Endodermal cell (in vitro differentiated cells): ENCODE results near the gene SLX4. TPM values are rescaled to one million over a fixed set of nuclear protein-coding genes. Genes with fewer than 3 reads are reported as not detected.

Experiments used
- DNase-seq: peaks from one replicate; pipeline ENCODE4 v3.0.0-alpha.2; 2017
- H3K27ac ChIP-seq: 2 replicates; pipeline ENCODE4 v1.5.1; 2013; ENCODE audit warnings: mild to moderate bottlenecking, low read depth, low read length, moderate library complexity
- H3K27me3 ChIP-seq: 2 replicates; pipeline ENCODE4 v1.6.1; 2013; ENCODE audit warnings: mild to moderate bottlenecking, low read length, moderate library complexity; ENCODE audit not compliant: insufficient read depth, control insufficient read depth, poor library complexity, severe bottlenecking
- H3K36me3 ChIP-seq: 2 replicates; pipeline ENCODE4 v1.7.0; 2013; ENCODE audit warnings: mild to moderate bottlenecking, low read length, moderate library complexity; ENCODE audit not compliant: control insufficient read depth, insufficient read depth
- H3K4me1 ChIP-seq: one replicate; pipeline ENCODE4 v1.7.0; 2013; ENCODE audit warnings: low read length; ENCODE audit not compliant: control insufficient read depth, insufficient read depth
- H3K4me3 ChIP-seq: 2 replicates; pipeline ENCODE4 v1.5.1; 2013; ENCODE audit warnings: mild to moderate bottlenecking, low read length, moderate library complexity
- H3K9ac ChIP-seq: 2 replicates; pipeline ENCODE4 v1.6.1; 2013; ENCODE audit warnings: mild to moderate bottlenecking, low read length, moderate library complexity; ENCODE audit not compliant: poor library complexity, severe bottlenecking; ENCODE audit errors: extremely low read depth
- H3K9me3 ChIP-seq: 2 replicates; pipeline ENCODE4 v1.6.1; 2013; ENCODE audit warnings: mild to moderate bottlenecking, low read length, moderate library complexity; ENCODE audit not compliant: control insufficient read depth
- H3K27ac Mint-ChIP-seq: 2 replicates; pipeline ENCODE4 v1.8.0; 2020; ENCODE audit warnings: mixed read lengths
- H3K27me3 Mint-ChIP-seq: 2 replicates; pipeline ENCODE4 v1.8.0; 2021; ENCODE audit warnings: mild to moderate bottlenecking, mixed read lengths; ENCODE audit not compliant: insufficient read depth
- H3K36me3 Mint-ChIP-seq: 2 replicates; pipeline ENCODE4 v1.8.0; 2020; ENCODE audit warnings: low read depth, mixed read lengths
- H3K4me1 Mint-ChIP-seq: 2 replicates; pipeline ENCODE4 v1.8.0; 2020; ENCODE audit warnings: mixed read lengths
- H3K4me3 Mint-ChIP-seq: 2 replicates; pipeline ENCODE4 v1.8.0; 2020; ENCODE audit warnings: mild to moderate bottlenecking, moderate library complexity, mixed read lengths
- H3K9me3 Mint-ChIP-seq: 2 replicates; pipeline ENCODE4 v1.8.0; 2020; ENCODE audit warnings: mild to moderate bottlenecking, mixed read lengths
- WGBS, 2 experiments: methylation state at CpG; one replicate each; pipeline versions ENCODE4 v1.1.5 to v1.1.7; 2013; ENCODE audit warnings: missing lambda C conversion rate in 2 of 2, mixed read lengths in 1 of 2; ENCODE audit not compliant: insufficient coverage in 1 of 2, insufficient read length in 1 of 2; 5-methylcytosine and 5-hydroxymethylcytosine counted together
- long read RNA-seq, 4 experiments: library from polyadenylated mRNA in 2 of 4; library from RNA in 1 of 4; library from capped mRNA in 1 of 4; stranded (forward) in 3 of 4; unstranded in 1 of 4; transcript quantifications; one replicate each; pipeline ENCODE4 v2.0.0, GENCODE V29; 2020 to 2021; ENCODE audit warnings: inconsistent platforms in 1 of 4
- polyA plus RNA-seq, 2 experiments: library from polyadenylated mRNA; stranded (reverse); fragments of 50-300 nt; gene quantifications; one replicate each; pipeline ENCODE4 v1.2.3, GENCODE V29; 2013
- total RNA-seq, 2 donors: library from RNA; stranded (reverse); fragmentation: NEBNext Ultra II Directional in 1 of 2; extraction: Animal tissue kit (Norgen Biotek cat#: 25700) in 1 of 2; gene quantifications; 2 replicates in 1 of 2; 3 replicates in 1 of 2; pipeline ENCODE4 v1.2.1, GENCODE V29; 2021
- TF ChIP-seq, protein P1 (sequence below): fragments of 200-600 bp; sonication (generic); conservative IDR thresholded peaks from 2 replicates; pipeline ENCODE4 v1.5.0; 2021; ENCODE audit warnings: antibody characterized with exemption, mild to moderate bottlenecking

SLX4 gene, protein sequence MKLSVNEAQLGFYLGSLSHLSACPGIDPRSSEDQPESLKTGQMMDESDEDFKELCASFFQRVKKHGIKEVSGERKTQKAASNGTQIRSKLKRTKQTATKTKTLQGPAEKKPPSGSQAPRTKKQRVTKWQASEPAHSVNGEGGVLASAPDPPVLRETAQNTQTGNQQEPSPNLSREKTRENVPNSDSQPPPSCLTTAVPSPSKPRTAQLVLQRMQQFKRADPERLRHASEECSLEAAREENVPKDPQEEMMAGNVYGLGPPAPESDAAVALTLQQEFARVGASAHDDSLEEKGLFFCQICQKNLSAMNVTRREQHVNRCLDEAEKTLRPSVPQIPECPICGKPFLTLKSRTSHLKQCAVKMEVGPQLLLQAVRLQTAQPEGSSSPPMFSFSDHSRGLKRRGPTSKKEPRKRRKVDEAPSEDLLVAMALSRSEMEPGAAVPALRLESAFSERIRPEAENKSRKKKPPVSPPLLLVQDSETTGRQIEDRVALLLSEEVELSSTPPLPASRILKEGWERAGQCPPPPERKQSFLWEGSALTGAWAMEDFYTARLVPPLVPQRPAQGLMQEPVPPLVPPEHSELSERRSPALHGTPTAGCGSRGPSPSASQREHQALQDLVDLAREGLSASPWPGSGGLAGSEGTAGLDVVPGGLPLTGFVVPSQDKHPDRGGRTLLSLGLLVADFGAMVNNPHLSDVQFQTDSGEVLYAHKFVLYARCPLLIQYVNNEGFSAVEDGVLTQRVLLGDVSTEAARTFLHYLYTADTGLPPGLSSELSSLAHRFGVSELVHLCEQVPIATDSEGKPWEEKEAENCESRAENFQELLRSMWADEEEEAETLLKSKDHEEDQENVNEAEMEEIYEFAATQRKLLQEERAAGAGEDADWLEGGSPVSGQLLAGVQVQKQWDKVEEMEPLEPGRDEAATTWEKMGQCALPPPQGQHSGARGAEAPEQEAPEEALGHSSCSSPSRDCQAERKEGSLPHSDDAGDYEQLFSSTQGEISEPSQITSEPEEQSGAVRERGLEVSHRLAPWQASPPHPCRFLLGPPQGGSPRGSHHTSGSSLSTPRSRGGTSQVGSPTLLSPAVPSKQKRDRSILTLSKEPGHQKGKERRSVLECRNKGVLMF (N-terminal part only)
- total RNA-seq = 10 to 100 TPM; 11.0 to 15.9 TPM
- polyA plus RNA-seq (2013, experiment 1 of 2) = 11.0 TPM
- 11.3 TPM for polyA plus RNA-seq (2013, experiment 2 of 2)
- long read RNA-seq, experiment 1, partial matches to known transcripts = 5 of 6 reads
- long read RNA-seq, experiment 1, other reads (novel, unspliced or antisense) = 1 of 6 reads
- long read RNA-seq, experiment 2, partial matches to known transcripts = 11 of 17 reads
- long read RNA-seq, experiment 2, other reads (novel, unspliced or antisense) = 3 of 17 reads
- long read RNA-seq, experiment 3, partial matches to known transcripts = 3 of 3 reads
- long read RNA-seq, experiment 3, other reads (novel, unspliced or antisense) = 0 of 3 reads
- long read RNA-seq, experiment 4 = 0 reads

DNA sequence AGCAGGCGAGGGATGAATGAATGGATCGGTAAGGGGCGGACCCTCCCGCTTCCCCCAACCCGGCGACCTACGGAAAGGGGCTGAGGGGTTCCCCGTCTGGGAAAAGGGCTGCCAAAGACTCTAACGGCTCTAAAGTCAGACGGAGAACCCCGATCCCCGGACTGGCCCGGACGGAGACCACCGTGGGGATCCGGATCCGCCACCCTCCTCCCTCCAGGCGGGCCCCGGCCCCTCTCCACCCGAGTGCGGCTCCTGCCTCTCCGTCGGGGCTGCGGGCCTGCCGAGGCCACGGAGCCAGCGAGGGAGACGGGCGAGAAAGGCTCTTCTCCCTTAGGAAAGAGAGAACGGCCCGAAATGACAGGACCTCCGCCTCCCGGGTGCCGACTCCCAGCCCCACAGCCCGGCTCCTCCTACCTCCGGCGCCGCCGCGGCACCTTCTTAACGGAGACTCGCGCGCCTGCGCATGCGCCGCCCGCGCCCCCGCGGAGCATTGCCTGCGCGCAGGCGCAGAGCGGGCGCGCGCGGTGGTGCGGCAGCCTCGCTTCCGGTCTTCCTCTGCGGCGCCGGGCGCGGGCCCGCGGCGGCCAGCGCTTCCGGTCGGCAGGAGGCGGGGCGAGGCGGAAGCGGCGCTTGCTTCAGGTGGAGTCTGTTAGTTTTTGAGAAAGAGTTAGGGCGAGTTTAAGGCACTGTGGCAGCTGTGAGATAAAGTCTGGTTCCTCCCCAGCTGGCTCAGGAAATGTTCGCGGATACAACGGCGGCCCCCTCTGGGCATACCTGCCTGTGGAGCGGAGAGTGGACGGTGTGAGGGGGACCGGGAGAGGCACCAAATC lies at the start of gene SLX4:
TSS of gene SLX4 (minus strand) at position 461 of the 830 bp plus-strand sequence. CDS start 2,642 bp downstream, outside the sequence.
- Mint-ChIP-seq H3K27me3 (no peaks in the 10 kb centered on the region), H3K4me3 (peak within 1 kb of the TSS; percentile 99), H3K36me3 (peaks cover 19% of the 10 kb centered on the region), H3K4me1 (peaks cover 23% of the 10 kb centered on the region), H3K27ac (peak within 1 kb of the TSS; percentile 98), H3K9me3 (no peaks in the 10 kb centered on the region)
- H3K27me3 ChIP-seq = no peaks in the 10 kb centered on the region
- TF ChIP-seq, protein P1, sequence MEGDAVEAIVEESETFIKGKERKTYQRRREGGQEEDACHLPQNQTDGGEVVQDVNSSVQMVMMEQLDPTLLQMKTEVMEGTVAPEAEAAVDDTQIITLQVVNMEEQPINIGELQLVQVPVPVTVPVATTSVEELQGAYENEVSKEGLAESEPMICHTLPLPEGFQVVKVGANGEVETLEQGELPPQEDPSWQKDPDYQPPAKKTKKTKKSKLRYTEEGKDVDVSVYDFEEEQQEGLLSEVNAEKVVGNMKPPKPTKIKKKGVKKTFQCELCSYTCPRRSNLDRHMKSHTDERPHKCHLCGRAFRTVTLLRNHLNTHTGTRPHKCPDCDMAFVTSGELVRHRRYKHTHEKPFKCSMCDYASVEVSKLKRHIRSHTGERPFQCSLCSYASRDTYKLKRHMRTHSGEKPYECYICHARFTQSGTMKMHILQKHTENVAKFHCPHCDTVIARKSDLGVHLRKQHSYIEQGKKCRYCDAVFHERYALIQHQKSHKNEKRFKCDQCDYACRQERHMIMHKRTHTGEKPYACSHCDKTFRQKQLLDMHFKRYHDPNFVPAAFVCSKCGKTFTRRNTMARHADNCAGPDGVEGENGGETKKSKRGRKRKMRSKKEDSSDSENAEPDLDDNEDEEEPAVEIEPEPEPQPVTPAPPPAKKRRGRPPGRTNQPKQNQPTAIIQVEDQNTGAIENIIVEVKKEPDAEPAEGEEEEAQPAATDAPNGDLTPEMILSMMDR = peak; percentile 18
- peak; percentile 95 for DNase-seq
- H3K4me1 ChIP-seq = no peaks in the 10 kb centered on the region
- 0% methylated on average over 30 to 86 of the region's 86 CpGs for WGBS, 2 experiments
- peak within 1 kb of the TSS; percentile 13 for H3K27ac ChIP-seq
- no peaks in the 10 kb centered on the region for H3K9me3 ChIP-seq
- peak within 1 kb of the TSS; percentile 92 for H3K4me3 ChIP-seq
- H3K36me3 ChIP-seq = peaks cover 14% of the 10 kb centered on the region
- peak within 1 kb of the TSS; percentile 73 for H3K9ac ChIP-seq

DNA sequence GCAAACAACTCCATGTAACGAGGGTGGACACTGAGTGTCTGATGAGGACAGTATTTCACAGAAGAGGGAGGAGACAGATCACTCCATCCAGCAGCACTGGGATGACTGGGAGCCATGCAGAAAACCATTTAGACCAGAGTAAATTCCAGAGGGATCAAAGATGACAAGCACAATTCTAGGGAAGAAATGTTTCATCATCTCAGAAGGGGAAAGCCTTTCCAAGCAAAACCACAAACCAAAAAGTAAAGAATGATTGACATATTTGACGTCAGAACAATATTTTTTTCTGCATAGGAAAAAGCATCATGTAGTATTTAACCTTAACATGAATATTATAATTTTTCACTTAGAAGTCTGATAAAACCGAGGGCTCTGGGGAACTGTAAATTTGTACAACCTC lies 47.8 kb upstream of the SLX4 start:
- H3K36me3 Mint-ChIP-seq = peaks cover 61% of the 10 kb centered on the region
- no peak overlapping the region for H3K4me3 Mint-ChIP-seq

More for the DNA sequence above, 47.8 kb upstream of the SLX4 start:
- Histone ChIP-seq H3K4me3 (no peak overlapping the region), H3K9me3 (no peaks in the 10 kb centered on the region), H3K27me3 (no peaks in the 10 kb centered on the region), H3K4me1 (peaks cover 4% of the 10 kb centered on the region), H3K36me3 (peaks cover 78% of the 10 kb centered on the region), H3K27ac (no peak overlapping the region), H3K9ac (no peak overlapping the region)
- peak; percentile 12 for DNase-seq
- TF ChIP-seq, protein P1 = no peak
- H3K9me3 Mint-ChIP-seq = no peaks in the 10 kb centered on the region
- H3K27ac Mint-ChIP-seq = no peak overlapping the region
- WGBS, 2 experiments = 86 to 89% methylated on average over 2 of the region's 3 CpGs
- H3K27me3 Mint-ChIP-seq = no peaks in the 10 kb centered on the region
- peaks cover 9% of the 10 kb centered on the region for H3K4me1 Mint-ChIP-seq
